ENCODE measurements around the gene TNFRSF25. TPM values are rescaled to one million over a fixed set of nuclear protein-coding genes. Genes with fewer than 3 reads are reported as not detected.

TNFRSF25 gene, protein sequence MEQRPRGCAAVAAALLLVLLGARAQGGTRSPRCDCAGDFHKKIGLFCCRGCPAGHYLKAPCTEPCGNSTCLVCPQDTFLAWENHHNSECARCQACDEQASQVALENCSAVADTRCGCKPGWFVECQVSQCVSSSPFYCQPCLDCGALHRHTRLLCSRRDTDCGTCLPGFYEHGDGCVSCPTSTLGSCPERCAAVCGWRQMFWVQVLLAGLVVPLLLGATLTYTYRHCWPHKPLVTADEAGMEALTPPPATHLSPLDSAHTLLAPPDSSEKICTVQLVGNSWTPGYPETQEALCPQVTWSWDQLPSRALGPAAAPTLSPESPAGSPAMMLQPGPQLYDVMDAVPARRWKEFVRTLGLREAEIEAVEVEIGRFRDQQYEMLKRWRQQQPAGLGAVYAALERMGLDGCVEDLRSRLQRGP
- 10 to 100 TPM in 2 of 3 donors, 1 to 10 TPM in 1; 2.6 to 18.1 (median 10.1) TPM for polyA plus RNA-seq

DNA sequence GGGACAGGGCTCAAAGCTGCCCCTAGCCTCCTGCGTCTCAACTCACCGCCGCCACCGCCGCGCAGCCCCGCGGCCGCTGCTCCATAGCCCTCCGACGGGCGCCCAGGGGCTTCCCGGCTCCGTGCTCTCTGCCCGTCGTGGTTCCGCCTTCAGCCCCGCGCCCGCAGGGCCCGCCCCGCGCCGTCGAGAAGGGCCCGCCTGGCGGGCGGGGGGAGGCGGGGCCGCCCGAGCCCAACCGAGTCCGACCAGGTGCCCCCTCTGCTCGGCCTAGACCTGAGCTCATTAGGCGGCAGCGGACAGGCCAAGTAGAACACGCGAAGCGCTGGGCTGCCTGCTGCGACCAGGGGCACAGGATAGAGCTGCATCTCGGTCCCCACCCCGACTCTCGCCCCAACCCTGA is at the start of gene TNFRSF25:
TNFRSF25 (minus strand) TSS at position 151 of the 400 bp plus-strand sequence; CDS start at position 85, 66 bp downstream.
- WGBS, 3 donors, result 27 to 41% (median 29%) methylated on average over 32 to 43 of the region's 43 CpGs
- no peak within 1 kb of the TSS for H3K27ac ChIP-seq (ENCODE audit: low read depth, low read length)

DNA sequence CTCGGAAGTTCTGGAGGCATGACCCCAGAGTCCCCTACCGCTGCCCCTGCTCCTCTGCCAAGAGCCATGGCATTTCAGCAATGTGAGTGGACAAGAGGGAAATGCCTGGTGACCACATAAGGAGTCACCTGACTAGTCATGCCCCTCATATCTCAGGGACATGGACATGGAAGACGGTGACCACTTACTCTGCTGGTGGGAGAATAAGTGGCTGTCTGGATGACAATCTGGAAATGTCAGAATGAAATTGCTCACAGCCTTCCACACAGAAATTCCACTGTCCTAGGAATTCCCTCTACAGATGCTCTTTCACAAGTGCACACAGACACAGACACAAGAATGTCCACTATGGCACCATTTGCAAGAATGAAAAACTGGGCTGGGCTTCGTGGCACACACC is 49.8 kb upstream of the TNFRSF25 start:
- WGBS, 3 donors, result 76 to 94% (median 81%) methylated on average over 4 of the region's 4 CpGs

DNA sequence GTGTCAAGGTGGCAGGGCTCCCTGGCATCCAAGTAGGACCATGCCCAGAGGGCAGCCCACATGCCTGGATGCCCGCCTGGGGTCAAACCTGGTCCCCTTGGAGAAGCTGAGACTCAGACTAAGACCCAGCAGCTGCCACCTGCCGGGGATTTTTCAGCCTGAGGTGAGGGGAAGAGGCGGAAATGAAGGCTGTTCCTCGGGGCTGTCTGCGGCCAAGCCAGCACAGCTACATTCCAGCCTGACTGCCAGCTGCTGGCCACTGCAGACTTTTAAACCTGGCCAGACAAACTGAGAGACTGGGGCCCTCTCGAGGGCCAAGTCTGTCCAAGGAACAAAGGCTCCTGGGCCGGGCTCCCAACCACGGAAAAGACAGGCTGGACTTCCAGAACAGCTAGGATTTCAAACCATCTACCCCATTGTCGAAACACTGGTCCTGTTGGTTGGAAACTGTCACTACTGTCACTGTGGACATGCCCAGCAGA is 47.4 kb upstream of the TNFRSF25 start:
- 70 to 83% (median 75%) methylated on average over 9 of the region's 9 CpGs for WGBS, 3 donors
- no peak overlapping the region for H3K27ac ChIP-seq (ENCODE audit: low read depth, low read length)

More for the DNA sequence above, 49.8 kb upstream of the TNFRSF25 start:
- no peak overlapping the region for H3K27ac ChIP-seq (ENCODE audit: low read depth, low read length)

DNA sequence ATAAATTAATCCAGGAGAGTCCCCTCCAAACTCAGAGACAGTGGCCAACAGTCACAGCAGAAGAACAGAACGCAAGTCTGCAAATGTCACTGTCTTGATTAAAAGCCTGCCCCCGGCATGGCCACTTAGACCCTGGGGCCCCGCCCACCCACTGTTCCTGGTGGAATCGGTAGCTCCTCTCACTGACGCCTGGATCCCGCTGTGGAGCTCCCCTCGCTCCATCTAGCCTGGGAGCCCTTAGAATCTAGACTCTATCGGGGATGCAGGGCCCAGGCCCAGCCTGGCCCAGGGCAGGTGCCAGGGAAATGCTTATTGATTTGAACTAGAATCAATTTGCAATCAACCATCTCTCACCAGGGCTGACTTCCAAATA is 46.9 kb upstream of the TNFRSF25 start:
- 78 to 83% (median 82%) methylated on average over 8 of the region's 8 CpGs for WGBS, 3 donors
- no peak overlapping the region for H3K27ac ChIP-seq (ENCODE audit: low read depth, low read length)

DNA sequence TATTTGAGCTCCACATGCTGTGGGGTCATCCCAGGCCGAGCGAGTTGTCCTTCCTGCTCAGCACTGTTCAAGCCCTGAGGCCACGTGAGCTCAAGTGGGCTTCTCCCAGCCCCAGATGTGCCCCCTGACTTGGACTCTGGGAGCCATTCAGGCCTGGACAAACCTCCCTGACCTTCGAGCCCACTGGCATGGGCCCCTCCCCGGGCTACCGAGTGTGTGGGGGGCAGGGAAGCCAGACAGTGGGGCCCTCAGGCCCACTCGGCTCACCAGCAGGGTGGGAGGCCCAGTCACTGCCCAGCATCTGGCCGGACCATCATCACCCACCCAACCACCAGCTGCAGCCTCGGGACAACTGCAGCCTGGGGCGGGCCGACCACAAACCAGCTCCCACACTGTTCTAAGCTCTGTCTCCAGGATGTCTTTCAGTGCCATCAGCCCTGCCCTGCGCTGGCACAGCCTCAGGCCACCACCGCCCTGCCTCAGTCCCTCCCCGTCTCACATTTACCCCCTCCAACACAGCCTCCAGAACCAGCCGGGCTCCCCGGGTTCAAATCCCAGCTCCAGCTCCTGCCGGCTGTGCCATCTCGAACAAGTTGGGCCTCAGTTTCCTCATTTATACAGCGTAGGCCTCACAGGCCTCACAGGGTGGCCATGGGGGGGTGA is 46.4 kb upstream of the TNFRSF25 start:
- 89 to 91% (median 90%) methylated on average over 18 to 19 of the region's 19 CpGs for WGBS, 3 donors

DNA sequence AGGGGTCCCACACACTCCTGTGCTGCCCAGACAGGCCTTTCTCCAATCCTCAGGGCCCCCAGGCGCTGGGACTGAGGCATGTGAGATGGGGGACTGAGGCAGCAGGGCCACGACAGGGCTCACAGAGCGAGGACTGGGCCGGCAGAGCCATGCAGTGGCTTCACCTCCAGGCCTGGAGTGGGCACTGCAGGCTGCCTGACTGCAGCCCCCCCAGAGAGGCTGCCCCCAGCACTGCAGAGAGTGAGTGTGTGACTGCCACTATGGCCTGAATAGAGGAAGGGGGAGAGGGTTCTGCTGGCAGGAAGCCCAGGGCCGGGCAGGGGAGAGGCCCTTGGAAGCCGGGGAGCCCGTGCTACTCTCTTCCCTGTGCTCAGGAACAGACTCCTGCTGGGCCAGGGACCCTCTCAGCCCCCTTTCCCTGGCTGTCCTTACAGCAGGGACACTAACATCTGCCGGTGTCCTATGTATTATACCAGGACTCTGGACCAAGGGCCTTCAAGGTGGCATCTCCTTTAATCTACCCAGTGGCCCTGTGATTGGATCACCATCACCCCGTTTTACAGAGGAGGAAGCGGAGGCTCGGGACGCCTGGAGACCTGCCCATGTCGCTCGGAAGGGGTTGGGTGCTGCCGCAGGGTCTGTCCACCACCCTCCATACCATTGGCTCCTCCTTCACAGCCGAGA is 45.7 kb upstream of the TNFRSF25 start:
- no peak overlapping the region for H3K27ac ChIP-seq (ENCODE audit: low read depth, low read length)
- 83 to 85% (median 84%) methylated on average over 16 of the region's 16 CpGs for WGBS, 3 donors

More for the DNA sequence above, 46.4 kb upstream of the TNFRSF25 start:
- no peak overlapping the region for H3K27ac ChIP-seq (ENCODE audit: low read depth, low read length)

DNA sequence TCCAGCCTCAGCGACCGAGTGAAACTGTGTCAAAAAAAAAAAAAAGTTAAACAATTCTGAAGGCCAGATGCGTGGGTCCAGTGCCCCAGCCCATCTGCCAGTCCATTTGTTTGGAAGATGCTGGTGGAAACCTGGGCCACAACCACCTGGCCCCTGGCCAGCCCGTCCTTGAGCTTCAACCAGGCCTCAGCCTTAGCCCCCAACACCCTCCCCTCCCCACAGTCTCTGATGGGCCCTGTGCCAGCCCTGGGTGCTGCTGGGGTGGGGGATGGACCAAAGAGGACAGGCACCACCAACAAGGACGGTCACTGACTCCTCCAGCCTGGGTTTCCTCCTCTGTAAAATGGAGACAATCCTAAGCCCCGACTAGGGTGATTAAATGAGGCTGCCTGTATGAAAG is 45.1 kb upstream of the TNFRSF25 start:
- H3K27ac ChIP-seq (ENCODE audit: low read depth, low read length), result no peak overlapping the region
- 74 to 80% (median 79%) methylated on average over 6 of the region's 6 CpGs for WGBS, 3 donors

DNA sequence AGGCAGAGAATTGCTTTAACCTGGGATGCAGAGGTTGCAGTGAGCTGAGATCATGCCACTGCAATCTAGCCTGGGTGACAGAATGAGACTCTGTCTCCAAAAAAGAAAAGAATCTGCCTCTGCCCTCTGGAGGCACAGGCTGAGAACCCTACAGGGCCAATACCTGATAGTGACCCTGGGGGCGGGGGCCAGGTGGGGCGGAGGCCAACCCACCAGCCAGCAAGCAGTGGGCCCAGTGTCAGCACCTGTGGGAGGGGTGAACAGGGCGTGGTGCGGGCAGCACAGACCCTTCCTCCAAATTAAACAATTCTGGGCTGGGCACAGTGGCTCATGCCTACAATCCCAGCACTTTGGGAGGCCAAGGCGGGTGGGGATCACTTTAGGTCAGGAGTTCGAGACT is 44.5 kb upstream of the TNFRSF25 start:
- WGBS, 3 donors, result 77 to 93% (median 78%) methylated on average over 5 to 6 of the region's 6 CpGs

DNA sequence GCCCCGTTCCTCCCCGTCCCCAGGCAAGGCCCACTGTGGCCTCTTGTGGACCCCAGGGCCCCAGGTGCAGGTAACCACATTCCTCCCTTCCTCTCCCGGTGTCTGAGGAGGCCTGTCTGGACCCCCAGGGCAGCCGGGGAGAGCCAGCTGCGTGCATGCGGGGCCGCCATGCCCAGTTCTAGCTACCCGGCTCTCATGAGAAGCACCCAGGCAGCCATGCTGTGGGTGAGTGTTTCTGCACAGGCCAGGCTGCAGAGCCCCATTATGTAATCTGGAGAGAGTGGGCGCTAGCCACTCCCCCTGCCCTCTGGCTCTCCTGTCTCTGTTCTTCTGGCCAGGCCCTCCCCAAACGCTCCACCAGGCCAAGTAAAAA is 43.9 kb upstream of the TNFRSF25 start:
- 64 to 79% (median 78%) methylated on average over 9 to 10 of the region's 10 CpGs for WGBS, 3 donors
- H3K27ac ChIP-seq (ENCODE audit: low read depth, low read length), result no peak overlapping the region

More for the DNA sequence above, 44.5 kb upstream of the TNFRSF25 start:
- H3K27ac ChIP-seq (ENCODE audit: low read depth, low read length), result no peak overlapping the region

DNA sequence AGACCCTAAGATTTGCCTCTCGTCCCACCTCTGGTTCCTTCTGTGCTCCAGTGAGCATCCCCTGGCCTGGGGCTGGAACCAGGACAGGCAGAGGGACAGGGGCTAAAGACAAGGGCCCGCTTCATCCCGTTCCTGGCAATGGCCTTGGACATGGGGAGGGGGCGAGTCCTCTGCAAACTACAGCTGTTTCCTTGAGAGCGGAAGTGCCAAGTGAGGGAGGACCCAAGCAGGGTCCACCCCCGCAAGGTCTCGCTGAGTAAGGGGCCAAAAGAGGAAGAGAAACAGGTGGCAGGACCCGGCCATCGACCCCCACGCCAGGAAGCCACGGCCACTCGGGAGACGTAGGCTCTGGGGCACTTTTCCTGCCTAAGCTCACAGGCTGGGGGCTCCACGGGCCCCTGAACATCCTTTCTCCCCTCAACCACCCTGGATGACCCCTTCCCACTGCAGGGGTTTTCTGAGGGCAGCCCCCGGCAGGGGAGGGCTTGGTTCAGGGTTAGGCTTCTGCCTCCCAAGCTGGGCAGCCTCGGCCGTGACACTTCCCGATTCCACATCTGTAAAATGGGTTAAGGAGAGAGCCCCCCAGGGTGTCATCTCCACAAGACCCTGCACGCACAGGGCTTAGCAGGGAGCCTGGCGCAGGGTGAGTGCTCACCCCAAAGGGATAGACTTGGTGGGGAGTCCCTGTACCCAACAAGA is 43.4 kb upstream of the TNFRSF25 start:
- 43 to 58% (median 58%) methylated on average over 20 of the region's 20 CpGs for WGBS, 3 donors
- H3K27ac ChIP-seq (ENCODE audit: low read depth, low read length), result no peak overlapping the region

DNA sequence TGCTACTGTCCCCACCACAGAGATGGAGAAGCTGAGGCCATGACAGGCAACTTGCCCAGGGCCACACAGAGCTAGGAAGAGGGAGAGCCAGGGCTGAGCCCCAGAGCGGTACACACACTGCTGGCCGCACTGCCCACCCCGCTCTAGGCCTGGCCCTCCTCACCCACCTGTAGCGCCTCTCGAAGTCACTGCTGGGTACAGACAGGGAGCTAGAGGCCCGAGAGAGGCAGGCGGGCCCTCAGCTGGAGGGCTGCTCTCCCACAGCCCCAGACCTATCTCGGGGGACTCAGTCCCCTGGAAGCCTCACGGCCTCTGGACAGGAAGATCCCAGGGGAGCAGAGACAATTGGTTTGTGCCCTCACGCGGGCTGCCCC is 42.8 kb upstream of the TNFRSF25 start:
- H3K27ac ChIP-seq (ENCODE audit: low read depth, low read length), result no peak overlapping the region
- WGBS, 3 donors, result 79 to 92% (median 85%) methylated on average over 11 of the region's 11 CpGs

DNA sequence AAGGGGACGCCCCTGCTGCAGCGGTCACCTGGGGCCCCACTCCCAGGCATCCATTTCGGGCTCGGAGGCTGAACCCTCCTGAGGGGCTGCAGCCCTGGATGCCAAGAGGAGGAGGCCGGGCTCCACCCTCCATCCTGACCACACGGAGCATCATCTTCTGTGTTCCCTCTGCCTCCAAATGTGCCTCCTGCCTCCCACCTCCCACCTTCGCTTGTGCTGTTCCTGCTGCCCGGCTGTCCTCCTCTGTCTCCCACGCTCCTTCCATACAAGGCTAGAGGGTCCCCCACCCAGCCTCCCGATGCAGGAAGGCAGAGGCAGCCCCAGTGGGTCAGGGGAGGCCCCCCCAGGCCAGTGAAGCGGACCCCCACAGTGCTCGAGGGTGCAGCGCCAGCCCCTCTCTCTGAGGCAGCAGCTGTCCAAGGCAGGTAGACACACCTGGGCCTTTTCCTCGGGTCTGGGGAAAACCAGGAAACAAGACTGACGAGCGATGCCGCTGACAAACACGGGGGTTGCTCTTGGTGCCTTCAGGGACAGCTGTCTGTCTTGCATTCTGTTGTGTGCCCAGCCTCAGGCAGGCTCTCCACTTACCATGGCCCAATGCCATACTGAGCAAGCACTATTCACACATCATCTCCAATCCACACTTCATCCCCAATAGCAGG is 42.3 kb upstream of the TNFRSF25 start:
- WGBS, 3 donors, result 75 to 82% (median 81%) methylated on average over 18 of the region's 18 CpGs
- H3K27ac ChIP-seq (ENCODE audit: low read depth, low read length), result no peak overlapping the region

DNA sequence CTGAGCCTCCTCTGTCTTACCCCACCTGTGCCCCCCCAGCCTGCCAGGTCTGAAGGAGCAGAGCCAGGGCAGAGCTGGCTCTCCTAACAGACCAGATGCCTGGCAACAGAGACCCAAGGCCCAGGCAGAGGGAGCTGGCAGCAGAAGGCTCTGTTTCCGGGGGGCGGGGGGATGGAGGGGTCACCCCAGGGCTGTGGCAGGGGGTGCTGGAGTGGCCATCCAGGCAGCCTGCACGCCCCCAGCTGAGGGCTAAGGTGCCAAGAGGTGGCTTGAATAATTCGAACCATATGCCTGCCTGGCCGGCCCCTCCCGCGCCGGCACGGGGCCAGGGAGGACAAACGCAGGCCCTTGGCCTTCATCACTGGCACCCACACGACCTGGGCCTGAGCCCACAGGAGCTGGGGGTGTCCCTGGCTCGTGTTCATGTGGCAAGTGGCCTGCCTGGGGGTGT is 41.5 kb upstream of the TNFRSF25 start:
- WGBS, 3 donors, result 73 to 80% (median 77%) methylated on average over 11 to 12 of the region's 12 CpGs
- no peak overlapping the region for H3K27ac ChIP-seq (ENCODE audit: low read depth, low read length)

DNA sequence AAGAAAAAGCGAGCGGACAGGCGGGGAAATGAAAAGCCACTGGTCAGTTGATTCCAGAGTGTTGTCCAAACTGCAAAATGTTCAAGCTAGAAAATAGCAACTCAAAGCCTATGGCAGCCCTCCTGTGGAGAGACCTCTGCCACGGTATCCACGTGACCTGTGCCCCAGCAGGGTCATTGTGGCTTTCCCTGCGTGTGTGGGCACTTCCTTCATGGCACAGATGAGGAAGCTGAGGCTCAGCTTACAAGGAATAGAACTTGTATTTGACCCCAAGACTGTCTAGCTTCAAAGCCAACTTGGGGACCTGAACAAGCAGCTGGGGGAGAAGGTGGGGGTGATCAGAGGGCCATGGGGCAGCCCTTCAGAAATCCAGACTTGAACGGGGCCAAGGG is 41.1 kb upstream of the TNFRSF25 start:
- no peak overlapping the region for H3K27ac ChIP-seq (ENCODE audit: low read depth, low read length)
- 69 to 76% (median 71%) methylated on average over 7 of the region's 7 CpGs for WGBS, 3 donors

DNA sequence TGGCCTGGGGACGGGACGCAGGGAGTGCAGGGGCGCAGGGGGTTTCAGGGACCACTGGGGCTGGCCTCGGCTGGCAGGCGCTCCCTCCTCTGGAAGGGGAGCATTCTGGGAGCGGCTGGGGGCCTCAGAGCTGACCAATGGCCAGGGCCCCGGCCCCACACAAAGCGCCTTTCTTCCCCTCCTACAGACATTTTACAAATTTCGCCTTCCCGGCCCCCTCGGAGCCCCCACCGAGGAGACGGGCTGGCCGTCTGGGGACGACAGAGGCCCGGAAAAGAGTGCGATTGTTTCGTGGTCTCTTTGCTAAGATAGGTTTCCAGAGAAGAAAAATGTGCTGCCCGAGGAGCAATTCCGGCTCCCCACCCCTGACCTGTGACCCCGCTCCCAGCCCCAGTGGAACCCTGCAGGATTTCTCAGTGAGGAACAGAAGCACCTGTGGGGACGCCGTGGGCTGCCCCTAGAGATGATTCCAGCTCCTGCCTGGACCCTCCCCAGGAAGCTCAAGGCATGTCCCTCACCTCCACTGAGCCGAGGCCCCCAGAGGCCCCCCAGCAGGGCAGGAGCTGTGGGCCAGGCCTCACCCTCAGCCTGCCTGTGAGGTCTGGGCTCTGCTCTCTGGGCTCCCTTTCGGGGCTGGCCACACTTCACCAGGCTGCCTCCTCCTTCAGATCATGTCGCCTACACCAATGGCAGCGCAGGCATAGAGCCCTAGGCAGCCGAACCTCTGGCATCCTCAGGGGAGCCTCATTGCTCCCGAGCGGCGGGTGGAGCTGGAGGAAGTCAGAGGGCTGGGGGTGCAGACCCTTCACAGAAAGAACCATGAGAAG is 40.5 kb upstream of the TNFRSF25 start:
- no peak overlapping the region for H3K27ac ChIP-seq (ENCODE audit: low read depth, low read length)
- WGBS, 3 donors, result 74 to 79% (median 76%) methylated on average over 30 to 31 of the region's 31 CpGs

DNA sequence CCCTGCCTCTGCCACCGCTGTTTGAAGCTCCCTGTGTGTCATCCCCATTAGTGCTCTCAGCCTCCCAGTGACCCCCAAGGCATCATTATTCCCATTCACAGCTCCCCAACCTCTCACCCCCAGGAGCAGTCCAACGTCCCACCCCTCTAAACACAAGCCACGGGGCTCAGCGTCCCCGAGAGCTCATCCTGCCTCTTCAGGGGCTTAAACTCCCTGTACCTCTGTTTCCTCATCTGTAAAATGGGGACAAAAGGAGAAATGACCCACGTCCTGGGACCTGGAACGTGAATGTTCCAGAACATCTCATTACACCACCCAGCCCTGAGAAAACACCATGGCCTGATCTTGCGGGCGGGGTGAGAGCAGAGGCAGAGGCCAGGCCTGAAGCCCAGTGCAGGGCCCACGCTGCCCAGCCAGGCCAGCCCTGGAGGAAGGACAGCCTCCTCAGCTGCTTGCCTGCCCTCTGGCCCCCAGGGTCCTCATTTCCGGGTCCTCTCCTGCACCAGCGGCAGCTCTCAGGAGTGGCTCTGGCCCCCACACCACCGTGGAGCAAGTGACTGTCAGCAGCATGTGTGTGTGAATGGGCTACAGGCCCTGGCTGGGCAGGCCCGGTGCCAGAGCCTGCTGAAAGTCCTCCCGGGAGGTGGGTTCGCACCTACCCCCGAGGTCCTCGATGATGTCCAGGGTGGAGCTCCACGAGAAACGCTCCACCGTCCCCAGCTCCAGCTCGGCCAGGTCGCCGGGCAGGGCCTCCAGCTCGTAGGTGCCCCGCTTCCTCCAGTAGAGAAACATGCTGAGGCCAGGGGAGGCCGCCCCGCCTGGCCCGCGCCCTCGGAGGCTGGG is 39.6 kb upstream of the TNFRSF25 start:
- H3K27ac ChIP-seq (ENCODE audit: low read depth, low read length), result no peak overlapping the region
- 81 to 87% (median 86%) methylated on average over 31 of the region's 31 CpGs for WGBS, 3 donors

Measured in adipose tissue (tissue), 3 donors.